ENCODE results near the gene MARCKSL1.

MARCKSL1 gene

DNA sequence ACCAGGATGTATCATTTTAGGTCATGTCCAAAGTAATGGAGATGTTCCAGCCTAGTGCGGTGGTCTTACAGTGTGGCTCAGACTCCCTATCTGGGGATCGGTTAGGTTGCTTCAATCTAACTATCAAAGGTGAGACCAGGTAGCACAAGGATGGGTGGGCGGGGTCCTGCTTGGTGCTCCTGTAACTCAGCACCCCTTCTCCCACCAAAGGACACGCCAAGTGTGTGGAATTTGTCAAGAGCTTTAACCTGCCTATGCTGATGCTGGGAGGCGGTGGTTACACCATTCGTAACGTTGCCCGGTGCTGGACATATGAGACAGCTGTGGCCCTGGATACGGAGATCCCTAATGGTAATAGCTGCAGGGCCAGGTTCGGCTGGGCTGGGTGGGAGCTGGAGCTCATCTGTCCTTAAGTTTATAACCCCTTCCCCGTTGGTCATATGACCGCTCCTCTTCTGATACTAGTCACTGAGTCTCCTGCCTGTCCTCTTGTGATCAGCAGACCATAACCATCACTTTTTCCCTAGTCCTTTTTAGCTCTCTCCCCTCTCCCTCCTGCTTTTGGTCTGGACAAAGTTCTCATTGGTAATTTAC, 5.4 kb downstream of the MARCKSL1 start:
- TF ChIP-seq, protein P1, sequence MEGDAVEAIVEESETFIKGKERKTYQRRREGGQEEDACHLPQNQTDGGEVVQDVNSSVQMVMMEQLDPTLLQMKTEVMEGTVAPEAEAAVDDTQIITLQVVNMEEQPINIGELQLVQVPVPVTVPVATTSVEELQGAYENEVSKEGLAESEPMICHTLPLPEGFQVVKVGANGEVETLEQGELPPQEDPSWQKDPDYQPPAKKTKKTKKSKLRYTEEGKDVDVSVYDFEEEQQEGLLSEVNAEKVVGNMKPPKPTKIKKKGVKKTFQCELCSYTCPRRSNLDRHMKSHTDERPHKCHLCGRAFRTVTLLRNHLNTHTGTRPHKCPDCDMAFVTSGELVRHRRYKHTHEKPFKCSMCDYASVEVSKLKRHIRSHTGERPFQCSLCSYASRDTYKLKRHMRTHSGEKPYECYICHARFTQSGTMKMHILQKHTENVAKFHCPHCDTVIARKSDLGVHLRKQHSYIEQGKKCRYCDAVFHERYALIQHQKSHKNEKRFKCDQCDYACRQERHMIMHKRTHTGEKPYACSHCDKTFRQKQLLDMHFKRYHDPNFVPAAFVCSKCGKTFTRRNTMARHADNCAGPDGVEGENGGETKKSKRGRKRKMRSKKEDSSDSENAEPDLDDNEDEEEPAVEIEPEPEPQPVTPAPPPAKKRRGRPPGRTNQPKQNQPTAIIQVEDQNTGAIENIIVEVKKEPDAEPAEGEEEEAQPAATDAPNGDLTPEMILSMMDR (conservative IDR thresholded peaks at IDR 0.05): no peak
- H3K27ac ChIP-seq: no peak overlapping the region

DNA sequence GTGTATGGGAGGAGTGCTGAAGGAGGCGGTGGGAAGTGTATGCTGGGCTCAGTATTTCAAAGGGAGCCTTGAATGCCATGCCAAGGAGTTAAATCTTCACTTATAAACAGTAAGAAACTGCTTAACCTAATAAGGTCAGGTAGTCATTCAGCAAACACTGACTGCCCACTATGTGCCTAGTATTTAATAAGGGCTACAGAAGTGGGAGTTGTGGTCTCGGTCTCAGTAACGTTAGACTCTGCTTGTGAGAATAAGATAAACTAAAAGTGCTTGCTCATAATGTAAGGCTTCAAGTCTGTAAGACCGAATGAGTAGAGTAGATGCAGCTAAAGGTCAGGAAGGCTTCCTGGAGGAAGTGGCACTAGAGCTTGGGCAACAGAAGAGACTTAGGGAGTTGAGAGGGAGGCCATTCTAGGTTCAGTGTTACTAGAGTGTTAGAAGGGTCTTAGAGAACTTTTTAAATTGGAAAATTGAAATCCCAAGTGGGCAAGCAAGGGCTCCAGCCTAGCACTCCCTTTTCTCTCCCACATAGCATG, 6.0 kb downstream of the MARCKSL1 start:
- no peak overlapping the region for H3K27ac ChIP-seq
- TF ChIP-seq, protein P1 (conservative IDR thresholded peaks at IDR 0.05): no peak

DNA sequence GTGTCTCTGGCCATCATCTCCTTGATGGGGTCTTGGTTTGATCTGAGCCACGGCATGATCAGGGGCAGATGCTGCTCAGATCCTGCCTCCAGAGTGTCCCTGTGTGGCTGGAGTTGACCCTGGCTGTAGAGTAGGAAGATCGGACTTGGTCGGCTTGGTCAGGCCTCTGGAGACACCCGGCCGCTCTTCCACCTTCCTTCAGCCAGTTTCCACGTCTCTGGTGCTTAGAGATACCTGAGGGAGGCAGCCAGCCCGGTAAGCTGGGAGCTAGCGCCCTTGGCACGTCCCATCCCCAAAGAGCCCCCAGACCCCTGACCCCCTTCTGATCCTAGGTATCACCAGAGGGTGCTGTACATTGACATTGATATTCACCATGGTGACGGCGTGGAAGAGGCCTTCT, 8.8 kb downstream of the MARCKSL1 start:
- TF ChIP-seq, protein P1 (conservative IDR thresholded peaks at IDR 0.05): no peak

DNA sequence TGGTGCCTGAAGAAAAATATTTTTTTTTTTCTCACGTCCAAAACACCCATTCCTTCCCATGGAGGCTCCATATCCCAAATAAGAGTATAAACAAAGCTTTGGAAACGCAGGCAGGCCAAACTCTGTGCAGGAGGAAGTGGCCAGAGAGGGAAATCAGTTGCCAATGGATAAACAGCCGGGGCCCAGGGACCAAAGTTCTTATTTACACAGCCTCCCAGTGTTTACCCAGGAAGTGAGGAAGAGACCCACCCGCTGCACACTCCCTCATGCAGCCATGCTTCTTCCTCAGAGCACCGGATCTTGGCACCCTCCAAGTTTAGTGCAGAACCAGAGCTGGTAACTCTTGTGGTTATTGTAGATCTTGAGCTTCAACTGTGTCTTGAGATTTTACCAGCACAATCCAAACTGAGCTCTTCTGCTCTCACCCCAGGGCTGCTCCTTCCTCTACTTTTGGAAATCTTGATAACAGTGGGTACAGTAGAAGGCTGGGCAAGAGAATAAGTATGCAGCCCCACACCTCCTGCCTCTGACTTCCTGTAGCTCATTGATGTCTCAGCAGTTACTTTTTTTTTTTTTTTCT, 14.2 kb downstream of the MARCKSL1 start:
- TF ChIP-seq, protein P1 (conservative IDR thresholded peaks at IDR 0.05): no peak
- peak overlapping the region; percentile 100 for H3K27ac ChIP-seq

More for the DNA sequence above, 8.8 kb downstream of the MARCKSL1 start:
- H3K27ac ChIP-seq: no peak overlapping the region

DNA sequence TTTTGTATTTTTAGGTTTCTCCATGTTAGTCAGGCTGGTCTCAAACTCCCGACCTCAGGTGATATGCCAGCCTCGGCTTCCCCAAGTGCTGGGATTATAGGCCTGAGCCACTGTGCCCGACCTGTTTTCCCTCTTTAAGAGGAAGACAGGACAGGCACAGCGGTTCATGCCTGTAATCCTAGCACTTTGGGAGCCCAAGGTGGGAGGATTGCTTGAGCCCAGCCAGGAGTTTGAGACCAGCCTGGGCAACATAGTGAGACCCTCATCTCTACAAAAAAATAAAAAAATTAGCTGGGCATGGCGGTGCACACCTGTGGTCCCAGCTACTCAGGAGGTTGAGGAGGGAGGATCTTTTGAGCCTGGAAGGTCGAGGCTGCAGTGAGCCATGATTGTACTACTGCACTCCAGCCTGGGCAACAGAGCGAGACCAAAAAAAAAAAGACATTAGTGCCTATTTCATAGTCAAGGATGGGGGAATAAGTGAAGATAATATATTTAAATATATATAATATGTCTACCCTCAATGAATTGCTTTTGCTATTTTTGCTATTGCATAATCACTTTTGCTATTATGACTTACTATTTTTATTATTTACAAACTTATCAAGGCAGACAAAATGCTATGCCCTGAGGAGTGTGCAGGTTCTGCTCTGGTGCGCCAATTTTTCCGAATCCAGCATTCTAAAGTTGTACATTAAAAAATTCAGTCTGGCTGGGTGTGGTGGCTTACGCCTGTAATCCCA, 17.7 kb downstream of the MARCKSL1 start:
- TF ChIP-seq, protein P1 (conservative IDR thresholded peaks at IDR 0.05): no peak

DNA sequence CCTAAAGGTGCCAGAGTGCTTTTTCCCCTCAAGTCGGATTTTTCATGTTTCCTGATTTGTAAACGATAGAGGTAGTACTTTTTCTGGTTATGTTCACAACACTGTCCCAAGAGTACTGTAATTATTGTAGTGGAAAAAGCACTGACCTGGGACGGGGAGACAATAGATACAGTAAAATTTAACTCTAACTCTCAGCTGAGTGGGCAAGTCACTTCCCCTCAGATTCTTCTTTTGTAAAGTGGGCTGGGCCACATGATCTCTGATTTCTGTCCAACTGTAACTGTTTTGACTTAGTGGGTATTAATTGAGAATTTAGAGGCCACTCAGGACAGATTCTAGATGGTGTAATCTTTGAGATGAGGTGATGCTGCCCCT, 19.1 kb downstream of the MARCKSL1 start:
- TF ChIP-seq, protein P1 (conservative IDR thresholded peaks at IDR 0.05): no peak
- peak overlapping the region; percentile 100 for H3K27ac ChIP-seq

More for the DNA sequence above, 17.7 kb downstream of the MARCKSL1 start:
- H3K27ac ChIP-seq: peak overlapping the region; percentile 100

DNA sequence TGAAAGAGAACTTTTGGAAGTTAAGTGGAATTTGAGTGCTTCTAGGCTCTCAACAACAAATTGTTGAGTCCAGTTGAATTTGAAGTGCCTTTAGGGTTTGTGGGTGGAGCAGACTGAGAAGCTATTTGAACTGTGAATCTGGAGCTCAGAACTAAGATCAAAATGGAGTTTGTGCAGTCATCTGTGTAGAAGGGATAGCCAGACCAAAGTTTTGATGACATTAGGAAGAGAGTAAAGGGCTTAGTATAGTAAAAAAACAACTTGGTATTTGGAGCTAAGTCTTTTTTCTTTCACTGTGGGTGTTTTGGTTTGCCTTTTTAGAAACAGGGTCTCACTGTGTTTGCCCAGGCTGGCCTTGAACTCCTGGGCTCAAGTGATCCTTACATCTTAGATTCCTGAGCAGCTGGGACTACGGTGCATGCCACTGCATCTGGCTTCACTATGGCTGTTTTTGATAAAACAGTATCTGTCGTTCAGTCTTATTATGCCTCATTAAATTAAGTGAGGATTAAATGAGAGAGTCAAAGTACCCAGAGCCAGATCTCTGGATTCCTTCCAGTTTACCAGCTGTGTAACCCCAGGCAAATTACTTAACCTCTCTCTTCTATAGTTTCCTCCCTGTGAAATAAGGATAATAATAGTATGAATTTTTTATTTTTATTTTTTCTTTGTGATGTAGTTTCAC, 24.2 kb downstream of the MARCKSL1 start:
- TF ChIP-seq, protein P1 (conservative IDR thresholded peaks at IDR 0.05): no peak
- H3K27ac ChIP-seq: no peak overlapping the region
